OCI-LY1 (cell line): ENCODE results near the gene PLD6.

Source experiments
- H2AFZ ChIP-seq: fragments of 200-600 bp; sonication (generic), shearing (Covaris generic); 2 replicates; pipeline ENCODE4 v1.6.0; 2014; ENCODE audit warnings: antibody characterized with exemption, mild to moderate bottlenecking, low read length
- H3F3A ChIP-seq: fragments of 200-600 bp; sonication (generic), shearing (Covaris generic); 2 replicates; pipeline ENCODE4 v1.6.0; 2014; ENCODE audit warnings: mild to moderate bottlenecking, antibody characterized with exemption, low read length, moderate library complexity; ENCODE audit not compliant: insufficient read depth
- H3K27ac ChIP-seq: fragments of 200-600 bp; sonication (generic); 2 replicates; pipeline ENCODE4 v1.5.1; 2014; ENCODE audit warnings: low read length, mixed run types, mild to moderate bottlenecking, low read depth; ENCODE audit not compliant: poor library complexity, severe bottlenecking
- H3K27me3 ChIP-seq: fragments of 200-600 bp; sonication (generic); 2 replicates; pipeline ENCODE4 v1.6.0; 2014; ENCODE audit warnings: antibody characterized with exemption, mild to moderate bottlenecking, low read length, moderate library complexity; ENCODE audit not compliant: insufficient read depth
- H3K36me3 ChIP-seq: fragments of 200-600 bp; sonication (generic); 2 replicates; pipeline ENCODE4 v1.6.1; 2014; ENCODE audit warnings: mild to moderate bottlenecking, antibody characterized with exemption, low read length, moderate library complexity, mixed read lengths; ENCODE audit not compliant: insufficient read depth
- H3K4me1 ChIP-seq: fragments of 200-600 bp; sonication (generic); 2 replicates; pipeline ENCODE4 v1.5.1; 2014; ENCODE audit warnings: mild to moderate bottlenecking, low read length, moderate library complexity; ENCODE audit not compliant: insufficient read depth, severe bottlenecking
- H3K4me2 ChIP-seq: fragments of 200-600 bp; sonication (generic), shearing (Covaris generic); 2 replicates; pipeline ENCODE4 v1.6.1; 2014; ENCODE audit warnings: low read length
- H3K4me3 ChIP-seq: fragments of 200-600 bp; sonication (generic); 2 replicates; pipeline ENCODE4 v1.5.1; 2014; ENCODE audit warnings: low read length, low read depth, mild to moderate bottlenecking, mixed read lengths; ENCODE audit not compliant: poor library complexity, severe bottlenecking
- H3K79me2 ChIP-seq: fragments of 200-600 bp; shearing (Covaris generic); 2 replicates; pipeline ENCODE4 v1.6.1; 2016; ENCODE audit warnings: mixed run types, low read length, mixed read lengths; ENCODE audit not compliant: insufficient read depth
- H3K9ac ChIP-seq: fragments of 200-600 bp; sonication (generic), shearing (Covaris generic); 2 replicates; pipeline ENCODE4 v1.6.1; 2014; ENCODE audit warnings: mild to moderate bottlenecking, low read length, mixed read lengths
- H3K9me2 ChIP-seq: fragments of 200-600 bp; sonication (generic), shearing (Covaris generic); 2 replicates; pipeline ENCODE4 v1.6.1; 2014; ENCODE audit warnings: low read depth, mild to moderate bottlenecking, low read length, mixed read lengths
- H3K9me3 ChIP-seq: fragments of 200-600 bp; shearing (Covaris generic); 2 replicates; pipeline ENCODE4 v1.6.1; 2014; ENCODE audit warnings: low read length, mixed read lengths
- H4K20me1 ChIP-seq: fragments of 200-600 bp; sonication (generic), shearing (Covaris generic); 2 replicates; pipeline ENCODE4 v1.6.0; 2016; ENCODE audit warnings: mild to moderate bottlenecking, low read length; ENCODE audit not compliant: insufficient read depth
- EZH2 ChIP-seq: fragments of 200-600 bp; sonication (generic), shearing (Covaris generic); IDR thresholded peaks from 2 replicates; pipeline ENCODE4 v1.8.0; 2017; ENCODE audit warnings: borderline replicate concordance, mixed run types, mild to moderate bottlenecking, antibody characterized with exemption, low read length, moderate library complexity, mixed read lengths
- TF ChIP-seq, protein P1 (sequence below): fragments of 200-600 bp; sonication (generic), shearing (Covaris generic); IDR thresholded peaks from 2 replicates; pipeline ENCODE4 v1.5.1; 2017; ENCODE audit warnings: mild to moderate bottlenecking, antibody characterized with exemption, low read length, moderate library complexity, mixed read lengths

Gene PLD6

DNA sequence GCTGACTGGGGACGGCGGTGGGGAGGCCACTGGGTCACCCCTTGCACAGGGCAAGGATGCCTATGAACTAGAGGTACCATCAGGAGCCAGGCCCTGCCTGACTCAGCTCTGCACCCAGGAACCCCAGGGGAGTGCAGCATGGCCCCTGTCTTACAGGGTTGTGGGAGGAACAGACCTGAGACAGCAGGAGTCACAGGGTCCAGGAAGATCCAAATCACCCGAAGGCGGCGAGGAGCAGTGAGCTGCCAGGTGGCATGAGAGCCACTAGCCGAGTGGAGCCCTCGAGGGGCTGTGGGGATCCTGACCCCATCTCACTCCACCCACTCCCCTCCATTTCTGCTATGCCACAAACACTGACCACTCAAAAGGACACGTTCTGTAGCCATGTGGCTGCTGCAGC, 30.8 kb downstream of the PLD6 start:
- Histone ChIP-seq H2AFZ (no peak overlapping the region), H4K20me1 (no peaks in the 10 kb centered on the region), H3K9me3 (no peaks in the 10 kb centered on the region), H3K4me2 (no peak overlapping the region; the same call in 1 of the 2 replicates), H3K4me1 (peaks cover 16% of the 10 kb centered on the region), H3K36me3 (peaks cover 78% of the 10 kb centered on the region), H3K4me3 (no peak overlapping the region), H3K27ac (peak overlapping the region; percentile 6), H3K9ac (no peak overlapping the region; the same call in 1 of the 2 replicates), H3K27me3 (no peaks in the 10 kb centered on the region), H3K79me2 (no peaks in the 10 kb centered on the region), H3K9me2 (no peaks in the 10 kb centered on the region), H3F3A (no peaks in the 10 kb centered on the region)
- TF ChIP-seq EZH2 = no peak
- TF ChIP-seq, protein P1, sequence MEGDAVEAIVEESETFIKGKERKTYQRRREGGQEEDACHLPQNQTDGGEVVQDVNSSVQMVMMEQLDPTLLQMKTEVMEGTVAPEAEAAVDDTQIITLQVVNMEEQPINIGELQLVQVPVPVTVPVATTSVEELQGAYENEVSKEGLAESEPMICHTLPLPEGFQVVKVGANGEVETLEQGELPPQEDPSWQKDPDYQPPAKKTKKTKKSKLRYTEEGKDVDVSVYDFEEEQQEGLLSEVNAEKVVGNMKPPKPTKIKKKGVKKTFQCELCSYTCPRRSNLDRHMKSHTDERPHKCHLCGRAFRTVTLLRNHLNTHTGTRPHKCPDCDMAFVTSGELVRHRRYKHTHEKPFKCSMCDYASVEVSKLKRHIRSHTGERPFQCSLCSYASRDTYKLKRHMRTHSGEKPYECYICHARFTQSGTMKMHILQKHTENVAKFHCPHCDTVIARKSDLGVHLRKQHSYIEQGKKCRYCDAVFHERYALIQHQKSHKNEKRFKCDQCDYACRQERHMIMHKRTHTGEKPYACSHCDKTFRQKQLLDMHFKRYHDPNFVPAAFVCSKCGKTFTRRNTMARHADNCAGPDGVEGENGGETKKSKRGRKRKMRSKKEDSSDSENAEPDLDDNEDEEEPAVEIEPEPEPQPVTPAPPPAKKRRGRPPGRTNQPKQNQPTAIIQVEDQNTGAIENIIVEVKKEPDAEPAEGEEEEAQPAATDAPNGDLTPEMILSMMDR = no peak

DNA sequence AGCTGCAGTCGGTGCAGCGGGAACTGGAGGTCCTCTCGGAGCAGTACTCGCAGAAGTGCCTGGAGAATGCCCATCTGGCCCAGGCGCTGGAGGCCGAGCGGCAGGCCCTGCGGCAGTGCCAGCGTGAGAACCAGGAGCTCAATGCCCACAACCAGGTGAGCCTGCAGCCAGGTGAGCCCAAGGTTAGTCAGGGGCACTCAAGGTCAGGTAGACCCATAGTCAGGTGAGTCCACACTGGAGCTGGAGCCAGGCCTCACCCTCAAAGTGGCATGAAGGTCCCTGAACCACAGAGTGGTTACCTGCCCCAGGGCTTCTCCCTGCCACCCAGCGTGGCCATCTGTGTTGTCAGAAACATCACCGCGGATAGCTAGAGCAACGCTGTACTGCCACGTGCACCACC, 32.2 kb downstream of the PLD6 start:
- no peak overlapping the region for H2AFZ ChIP-seq
- peaks cover 67% of the 10 kb centered on the region; the same call in 1 of the 2 replicates for H3K36me3 ChIP-seq
- no peak overlapping the region for H3K9ac ChIP-seq
- H3K27me3 ChIP-seq = no peaks in the 10 kb centered on the region
- H3K9me3 ChIP-seq = no peaks in the 10 kb centered on the region
- no peaks in the 10 kb centered on the region for H3K9me2 ChIP-seq
- no peaks in the 10 kb centered on the region for H4K20me1 ChIP-seq
- no peak overlapping the region for H3K27ac ChIP-seq
- H3K79me2 ChIP-seq = no peaks in the 10 kb centered on the region
- TF ChIP-seq EZH2 = no peak
- TF ChIP-seq, protein P1 = no peak
- H3K4me3 ChIP-seq = no peak overlapping the region
- peaks cover 16% of the 10 kb centered on the region for H3K4me1 ChIP-seq
- no peak overlapping the region for H3K4me2 ChIP-seq
- no peaks in the 10 kb centered on the region for H3F3A ChIP-seq

GRCh38 chr17:17172990-17173389, 33.1 kb downstream of the PLD6 start:
- H3K4me3 ChIP-seq = no peak overlapping the region
- peaks cover 60% of the 10 kb centered on the region; the same call in 1 of the 2 replicates for H3K36me3 ChIP-seq

More at GRCh38 chr17:17172990-17173389, 33.1 kb downstream of the PLD6 start:
- Histone ChIP-seq H3K4me2 (no peak overlapping the region), H3K79me2 (no peaks in the 10 kb centered on the region), H3K9ac (no peak overlapping the region), H3K27me3 (no peaks in the 10 kb centered on the region), H2AFZ (no peak overlapping the region), H4K20me1 (no peaks in the 10 kb centered on the region), H3F3A (no peaks in the 10 kb centered on the region), H3K9me3 (no peaks in the 10 kb centered on the region), H3K4me1 (peaks cover 16% of the 10 kb centered on the region), H3K27ac (no peak overlapping the region), H3K9me2 (no peaks in the 10 kb centered on the region)
- TF ChIP-seq, protein P1 = no peak
- TF ChIP-seq EZH2 = no peak
